HG03571 (cell line): Measurements from ENCODE around the gene MFSD6.
A peak's percentile ranks its signal among the peaks of the same experiment; 100 is the strongest.

ENCODE experiments used
- ATAC-seq: cut with Tn5 transposase; IDR thresholded peaks from one replicate; pipeline ENCODE4 v1.9.1; 2021; ENCODE audit not compliant: unreplicated experiment

MFSD6 gene

DNA sequence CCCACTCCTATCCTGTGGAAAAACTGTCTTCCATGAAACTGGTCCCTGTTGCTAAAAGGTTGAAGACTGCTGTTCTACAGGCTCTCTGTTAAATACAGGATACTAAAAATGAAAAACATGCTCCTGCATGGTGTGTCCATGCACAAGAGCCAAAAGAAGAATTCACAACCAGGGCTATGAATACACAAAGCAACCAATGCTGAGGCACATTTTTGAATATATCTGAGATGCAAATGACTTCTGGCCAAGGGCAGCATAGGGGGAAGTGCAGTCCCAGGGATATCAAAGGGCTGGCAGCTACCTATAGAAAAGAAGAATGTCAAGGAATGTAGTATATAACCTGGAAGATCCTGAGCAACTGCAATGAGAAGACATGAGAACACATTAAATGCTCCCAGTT lies 119.8 kb downstream of the MFSD6 start:
- ATAC-seq: no peak

DNA sequence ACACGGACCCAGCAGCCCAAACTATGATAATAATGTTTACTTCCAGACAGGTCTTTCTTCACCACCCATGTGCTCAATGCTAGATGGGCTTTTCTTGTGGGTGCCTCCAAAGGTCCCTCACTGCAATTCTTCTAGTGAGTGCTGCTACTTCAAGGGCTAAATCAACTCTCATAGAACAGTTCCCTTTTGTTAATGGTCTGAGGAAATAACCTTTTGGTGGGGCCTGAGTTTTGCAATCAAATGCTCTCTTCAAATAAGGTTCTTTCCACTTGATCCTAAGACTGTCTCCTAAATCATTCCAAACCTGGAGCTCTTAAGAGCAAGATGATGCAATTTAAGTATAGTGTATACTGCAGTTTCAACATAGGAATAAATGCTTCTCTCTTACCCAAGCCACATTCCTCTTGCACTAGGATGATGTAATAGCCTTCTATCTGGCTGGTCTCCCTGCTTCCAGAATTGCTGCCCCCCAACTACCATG lies 120.4 kb downstream of the MFSD6 start:
- ATAC-seq: no peak

GRCh38 chr2:190529486-190530247 lies 121.5 kb downstream of the MFSD6 start:
- no peak for ATAC-seq

DNA sequence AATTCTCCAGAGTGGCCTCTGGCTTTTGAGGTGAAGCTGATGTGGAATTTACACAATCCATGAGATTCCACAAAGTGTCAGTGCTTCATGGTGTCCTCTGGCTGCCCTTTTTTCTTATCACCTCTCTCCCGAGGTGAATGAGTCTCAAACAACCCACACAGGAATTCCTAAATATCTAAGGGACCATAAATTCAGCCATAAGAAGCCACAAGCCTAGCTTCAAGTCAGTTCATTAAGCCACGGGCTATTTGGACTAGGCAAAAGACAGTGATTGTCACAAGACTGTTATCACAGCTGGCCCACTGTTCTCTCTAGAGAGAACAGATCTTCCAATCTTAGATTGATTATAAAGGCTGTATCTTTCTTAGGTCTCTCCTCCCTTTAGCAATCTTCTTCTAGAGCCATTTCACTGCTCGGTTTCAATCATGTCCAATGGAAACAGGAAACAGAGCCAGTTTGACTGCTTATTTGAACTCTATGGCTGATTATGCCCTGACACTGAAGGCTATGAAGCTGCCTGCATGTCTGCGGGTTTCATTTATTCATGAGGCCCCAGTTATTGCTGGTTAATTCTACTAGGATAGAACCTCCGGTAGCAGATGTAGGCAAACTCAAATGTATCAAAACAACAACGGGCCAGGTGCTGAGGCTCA lies 122.2 kb downstream of the MFSD6 start:
- no peak for ATAC-seq

GRCh38 chr2:190532581-190532980 lies 124.4 kb downstream of the MFSD6 start:
- ATAC-seq: no peak

DNA sequence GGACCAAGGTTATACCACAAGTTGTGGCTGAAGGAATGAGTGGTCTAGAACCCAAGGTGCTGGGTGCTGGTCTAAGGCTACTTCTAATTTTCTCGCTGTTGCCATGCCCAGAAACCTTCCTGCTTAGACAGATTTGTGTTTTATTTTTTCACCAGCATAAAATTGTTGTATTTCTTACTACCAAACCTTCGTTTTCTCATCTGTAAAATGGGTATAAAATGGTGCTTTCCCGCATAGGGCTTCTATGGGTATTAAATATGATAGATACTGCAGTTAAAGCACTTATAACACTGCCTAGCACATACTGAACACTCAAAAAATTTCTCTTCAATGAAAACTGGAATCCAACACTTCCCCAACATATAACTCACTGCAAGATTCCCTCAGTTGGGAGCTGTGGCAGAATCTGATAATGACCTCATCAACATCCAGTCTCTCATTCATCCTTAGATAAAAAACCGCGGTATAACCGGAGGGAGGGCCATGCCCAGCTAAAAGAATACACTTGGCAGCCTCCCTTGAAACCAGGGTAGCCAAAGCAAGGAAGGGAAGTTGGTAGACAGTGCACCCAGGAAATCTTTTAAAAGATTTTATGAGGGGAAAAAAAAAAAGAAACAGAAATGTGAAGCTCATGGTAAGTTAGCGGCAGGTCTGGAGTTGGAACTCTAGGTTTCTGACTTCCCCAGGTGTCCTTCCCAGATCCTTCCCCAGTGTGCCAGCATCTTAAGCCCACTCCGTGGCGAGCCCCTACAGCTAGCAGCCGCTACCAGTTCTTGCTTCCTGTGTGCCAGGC lies 125.2 kb downstream of the MFSD6 start:
- ATAC-seq: no peak

DNA sequence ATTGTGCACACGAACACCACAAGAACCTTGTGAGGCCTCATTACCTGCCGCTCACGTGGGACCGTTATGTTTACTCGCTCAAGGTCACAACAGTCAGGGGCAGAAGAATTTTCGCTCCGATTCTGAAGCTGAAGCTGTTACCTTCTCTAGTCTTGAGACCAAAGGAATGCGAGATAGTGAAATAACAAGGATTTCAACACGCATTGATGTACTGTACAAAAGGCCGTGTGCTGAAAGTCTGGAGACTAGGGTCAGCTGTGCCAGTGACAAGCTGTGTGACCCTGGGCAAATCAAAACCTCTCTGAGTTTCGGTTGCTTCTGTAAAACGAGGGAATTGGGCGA lies 125.8 kb downstream of the MFSD6 start:
- peak; percentile 28 for ATAC-seq

DNA sequence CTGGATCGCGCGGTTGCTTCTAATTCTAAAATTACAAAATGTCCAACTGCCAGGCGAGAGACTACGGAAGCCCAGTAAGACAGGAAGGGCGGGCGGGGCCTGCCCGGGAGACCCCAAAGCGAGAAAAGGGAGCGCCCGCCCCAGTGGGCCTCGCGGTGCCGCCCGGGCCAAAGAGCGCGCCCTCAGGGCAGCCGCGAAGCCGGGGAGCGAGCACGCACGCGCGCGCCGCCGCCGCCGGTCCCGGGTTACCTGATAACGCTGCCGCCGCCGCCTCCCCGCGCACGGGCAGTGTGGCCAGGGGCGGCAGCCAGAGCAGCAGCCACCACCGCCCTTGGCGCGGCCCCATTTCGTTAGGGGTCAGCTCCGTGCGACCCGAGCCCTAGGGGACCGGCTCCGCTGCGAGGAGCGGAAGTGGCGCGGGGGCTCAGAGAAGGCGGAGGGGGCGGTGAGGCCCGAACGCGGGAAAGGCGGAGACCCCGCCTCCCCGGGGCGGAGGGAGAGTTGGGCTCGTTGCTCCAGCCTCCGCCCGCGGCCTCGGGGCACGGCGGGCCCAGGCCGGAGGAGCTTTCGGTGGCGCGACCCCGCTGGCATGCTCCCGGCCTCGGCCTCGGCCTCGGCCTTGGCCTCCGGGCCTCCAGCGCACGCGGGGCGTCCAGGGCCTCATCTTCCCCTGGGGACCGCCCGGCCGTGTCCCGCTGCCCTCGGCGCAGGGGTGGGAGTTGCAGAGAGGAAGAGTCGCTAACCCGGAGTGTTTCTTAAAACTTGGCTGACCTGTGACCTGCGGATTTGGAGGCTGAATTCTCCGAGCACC lies 126.4 kb downstream of the MFSD6 start, which contains the start of gene NEMP2:
TSS of gene NEMP2 (minus strand) at position 413 of the 811 bp plus-strand sequence. CDS start at position 346, 67 bp downstream.
- peak; percentile 63 for ATAC-seq

- no peak for ATAC-seq
Observed at GRCh38 chr2:190535121-190535439, 126.9 kb downstream of the MFSD6 start.

- ATAC-seq: no peak
Observed at GRCh38 chr2:190535586-190535985, 127.4 kb downstream of the MFSD6 start.

- ATAC-seq: no peak
Observed at GRCh38 chr2:190537765-190538164, 129.6 kb downstream of the MFSD6 start.

DNA sequence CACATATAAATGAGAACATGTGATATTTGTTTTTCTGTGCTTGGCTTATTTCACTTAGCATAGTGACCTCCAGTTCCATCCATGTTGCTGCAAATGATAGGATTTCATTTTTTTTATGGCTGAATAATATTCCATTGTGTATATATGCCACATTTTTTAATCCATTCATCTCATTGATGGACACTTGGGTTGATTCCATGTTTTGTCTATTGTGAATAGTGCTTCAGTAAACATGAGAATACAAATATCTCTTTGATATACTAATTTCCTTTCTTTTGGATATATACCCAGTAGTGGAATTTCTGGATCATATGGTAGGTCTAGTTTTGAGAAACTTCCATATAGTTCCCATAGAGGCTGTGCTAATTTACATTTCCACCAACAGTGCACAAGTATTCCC lies 130.0 kb downstream of the MFSD6 start:
- no peak for ATAC-seq

- no peak for ATAC-seq
Observed at GRCh38 chr2:190540048-190540447, 131.9 kb downstream of the MFSD6 start.

GRCh38 chr2:190545093-190545492 lies 136.9 kb downstream of the MFSD6 start:
- ATAC-seq: no peak

DNA sequence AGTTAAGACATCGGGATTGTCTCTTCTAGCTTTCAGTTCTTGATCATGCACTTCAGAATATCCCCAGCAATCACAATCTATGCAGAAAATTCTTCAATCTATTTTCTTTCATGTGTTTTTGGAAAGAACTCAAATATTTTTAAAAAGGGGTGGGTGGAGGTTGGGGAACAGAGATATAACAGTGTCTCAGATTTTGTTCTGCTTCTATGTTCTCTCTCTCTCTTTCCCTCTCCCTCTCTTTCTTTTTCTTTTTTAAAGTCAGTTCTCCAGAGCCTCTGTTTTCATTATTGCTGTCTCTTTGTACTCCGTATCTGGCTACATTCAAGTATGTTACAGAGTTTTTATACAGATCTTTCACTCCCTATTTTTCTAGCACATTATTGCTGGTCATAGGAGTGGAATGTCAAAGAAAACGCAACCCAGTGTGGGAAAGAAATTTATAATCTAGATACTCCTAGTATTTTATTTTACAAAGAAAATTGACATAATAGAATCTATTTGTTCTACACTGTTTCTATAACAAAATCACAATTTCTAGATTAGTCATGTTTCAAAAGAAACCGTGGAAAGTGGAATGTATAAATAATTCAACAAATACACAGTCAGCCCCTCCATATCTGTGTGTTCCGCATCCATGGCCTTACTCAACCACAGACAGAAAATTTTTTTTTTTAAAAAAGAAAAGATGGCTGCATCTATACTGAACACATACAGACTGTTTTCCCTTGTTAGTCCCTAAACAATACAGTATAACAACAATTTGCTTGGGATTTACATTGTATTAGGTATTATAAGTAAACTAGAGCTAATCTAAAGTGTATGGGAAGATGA lies 137.6 kb downstream of the MFSD6 start:
- ATAC-seq: no peak

DNA sequence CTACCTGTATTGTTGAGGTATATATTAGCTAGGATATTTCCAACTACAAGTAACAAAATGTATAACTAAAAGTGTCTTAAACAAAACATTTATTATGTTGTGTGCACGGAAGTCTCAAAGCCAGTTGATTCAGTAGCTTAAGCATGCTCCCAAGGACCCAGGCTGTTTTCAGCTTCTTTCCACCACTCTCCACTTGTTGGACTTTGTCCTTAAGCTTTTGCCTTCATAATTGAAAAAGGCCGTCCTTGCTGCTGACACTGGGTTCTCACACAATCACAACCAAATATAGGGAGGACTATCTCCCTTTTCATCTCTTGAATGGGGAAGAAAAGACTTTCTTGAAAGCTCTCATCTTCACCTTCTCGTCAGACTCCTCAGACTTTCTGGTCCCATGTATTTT lies 138.6 kb downstream of the MFSD6 start:
- ATAC-seq: no peak

DNA sequence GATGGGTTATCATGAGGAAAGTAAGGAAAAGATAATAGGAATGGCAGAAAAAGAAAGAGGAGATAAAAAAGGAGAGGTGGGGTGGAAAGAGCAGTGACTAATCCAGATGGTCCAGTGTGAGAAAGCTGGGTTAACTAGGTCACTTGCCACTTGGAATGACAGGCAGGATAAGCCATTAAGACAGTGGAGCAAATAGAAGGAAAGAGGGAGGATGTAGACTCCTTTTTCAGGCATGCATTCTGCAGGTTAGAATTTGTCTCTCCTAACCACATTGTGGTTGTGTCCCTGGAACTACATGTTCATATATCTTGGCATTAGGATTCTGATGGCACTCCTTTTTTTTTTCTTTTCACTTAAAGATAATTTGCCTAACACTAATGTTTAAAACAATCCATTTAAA lies 139.7 kb downstream of the MFSD6 start:
- ATAC-seq: no peak

GRCh38 chr2:190550137-190550536 lies 142.0 kb downstream of the MFSD6 start:
- ATAC-seq: no peak
